ENCODE data around the gene TAOK3. TPM values are rescaled to one million over a fixed set of nuclear protein-coding genes. Genes with fewer than 3 reads are reported as not detected.
A peak's percentile ranks its signal among the peaks of the same experiment; 100 is the strongest.

Gene TAOK3
- total and polyA plus RNA-seq, 10 of the 15 experiments (the other 5 are each of a cell fraction or from before 2014, with no cell fraction given) = 41.3 to 131 (median 57.8) TPM

GRCh38 chr12:118312578-118312977 lies 60.1 kb downstream of the TAOK3 start (continued):
- TF ChIP-seq ATF2 (IDR thresholded peaks at IDR 0.05; ENCODE audit: low read length) = peak; percentile 37
- TF ChIP-seq NFIC (IDR thresholded peaks at IDR 0.05; ENCODE audit: low read depth, low read length) = peak; percentile 75
- no peak for TF ChIP-seq RB1 (IDR thresholded peaks at IDR 0.05; ENCODE audit: borderline replicate concordance)
- TF ChIP-seq DPF2 (IDR thresholded peaks at IDR 0.05) = 0 out of 2 replicates have a peak, but pooled peaks have one; percentile 70
- TF ChIP-seq ESRRA (IDR thresholded peaks at IDR 0.05; ENCODE audit: low read length) = no peak
- no peak for TF ChIP-seq JUND (IDR thresholded peaks at IDR 0.05; ENCODE audit: low read depth, low read length)
- no peak for TF ChIP-seq ZNF622 (IDR thresholded peaks at IDR 0.05)
- no peak for TF ChIP-seq TARDBP (IDR thresholded peaks at IDR 0.05; ENCODE audit: borderline replicate concordance)

DNA sequence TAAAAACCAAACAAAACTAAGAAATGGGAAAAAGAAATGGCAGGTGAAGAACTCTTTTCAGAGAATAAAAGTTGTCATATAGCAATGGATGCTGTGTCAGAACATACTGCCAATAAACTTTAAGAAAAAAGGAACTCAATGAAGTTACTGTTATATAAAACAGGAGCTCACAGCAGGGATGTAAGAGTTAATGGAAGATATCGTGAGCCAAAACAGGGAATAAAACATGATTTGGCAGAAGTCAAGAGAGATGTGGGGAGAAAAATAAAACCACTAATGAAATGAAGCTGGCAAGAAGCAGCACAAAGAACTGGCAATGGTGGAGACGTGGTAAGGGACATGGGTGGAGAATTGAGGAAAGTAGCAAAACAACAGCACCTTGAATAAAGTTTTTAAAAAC lies 61.0 kb downstream of the TAOK3 start:
- no peak for DNase-seq (ENCODE audit: low read depth, low spot score)
- Histone ChIP-seq H3K36me3 (ENCODE audit: control insufficient read depth in 2 of 2, insufficient read depth in 2 of 2, low read length in 1 of 2) (no peaks in the 10 kb centered on the region; a peak in 2 of 4 replicates), H3K4me3 (no peak overlapping the region), H3K4me2 (ENCODE audit: control insufficient read depth, insufficient read depth) (peak overlapping the region; percentile 9; the same call in 1 of the 2 replicates), H3K27me3 (replicated peaks in 1 of 2; ENCODE audit: control insufficient read depth in 2 of 2, insufficient read depth in 2 of 2, low read length in 1 of 2) (no peaks in the 10 kb centered on the region), H3K79me2 (ENCODE audit: control insufficient read depth, insufficient read depth, low read length) (peaks cover 66% of the 10 kb centered on the region), H4K20me1 (ENCODE audit: control insufficient read depth, insufficient read depth) (no peaks in the 10 kb centered on the region), H3K9ac (ENCODE audit: control insufficient read depth, insufficient read depth, low read length) (peak overlapping the region; percentile 4; the same call in 1 of the 2 replicates), H2AFZ (ENCODE audit: control insufficient read depth, low read depth, low read length) (no peak overlapping the region), H3K27ac (ENCODE audit: control insufficient read depth, insufficient read depth) (peak overlapping the region; percentile 82), H3K9me3 (replicated peaks; ENCODE audit: control insufficient read depth, insufficient read depth, low read length) (no peaks in the 10 kb centered on the region; the same call in 1 of the 3 replicates), H3K4me1 (ENCODE audit: control insufficient read depth, insufficient read depth, low read length) (peaks cover 41% of the 10 kb centered on the region)
- POLR2A ChIA-PET = interaction anchor here (0.8 to 1.7 kb wide), 11 partner anchors 8 to 128 kb away, joined by 3 to 13 read pairs (median 3); no protein-coding TSS in a partner anchor
- intact Hi-C loops (cut with micrococcal nuclease; ENCODE audit: unreplicated experiment) (no loop called here), in situ Hi-C loops (cut with MboI) (loop anchor here (5.0 kb wide), 1 partner anchor 46 kb away; no protein-coding TSS in a partner anchor)
- SMC1A ChIA-PET (ENCODE audit: uncharacterized antibody, unreplicated experiment) = interaction anchor here (0.8 to 8.1 kb wide), 20 partner anchors 8 to 128 kb away, joined by 3 to 96 read pairs (median 6); partner anchors contain the start of gene SUDS3
- no peak for FAIRE-seq
- ATAC-seq = no peak
- no TSS peak for BruUV-seq (replicated peaks)
- CTCF ChIA-PET = interaction anchor here (1.0 to 8.5 kb wide), 8 partner anchors 9 to 255 kb away, joined by 3 to 67 read pairs (median 17); partner anchors contain the start of gene SUDS3
- 74% methylated on average over 2 of the region's 2 CpGs for whole genome bisulfite sequencing (ENCODE audit: insufficient coverage, insufficient replicate concordance, low lambda C conversion rate, missing lambda C conversion rate)
- RAD21 ChIA-PET (ENCODE audit: unreplicated experiment) = interaction anchor here (1.1 to 3.7 kb wide), 9 partner anchors 10 to 107 kb away, joined by 3 to 54 read pairs (median 6); partner anchors contain the start of gene SUDS3
- TF ChIP-seq, protein P1, sequence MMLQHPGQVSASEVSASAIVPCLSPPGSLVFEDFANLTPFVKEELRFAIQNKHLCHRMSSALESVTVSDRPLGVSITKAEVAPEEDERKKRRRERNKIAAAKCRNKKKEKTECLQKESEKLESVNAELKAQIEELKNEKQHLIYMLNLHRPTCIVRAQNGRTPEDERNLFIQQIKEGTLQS (IDR thresholded peaks at IDR 0.05; ENCODE audit: borderline replicate concordance, extremely low read depth, low read depth, low read length) = no peak
- TF ChIP-seq SREBF1 (IDR thresholded peaks at IDR 0.05; ENCODE audit: low read length) (no peak), ZBTB40 (IDR thresholded peaks at IDR 0.05; ENCODE audit: borderline replicate concordance) (no peak), CHD2 (IDR thresholded peaks at IDR 0.05; ENCODE audit: borderline replicate concordance, low read depth, low read length) (no peak), EZH2 (IDR thresholded peaks at IDR 0.05; ENCODE audit: borderline replicate concordance, control insufficient read depth, low read depth, low read length) (no peak), EGR1 (IDR thresholded peaks at IDR 0.05; ENCODE audit: borderline replicate concordance in 1 of 2, low read depth in 2 of 2, low read length in 2 of 2) (no peak), SP1 (IDR thresholded peaks at IDR 0.05; ENCODE audit: low read depth, low read length) (no peak), SIX5 (IDR thresholded peaks at IDR 0.05; ENCODE audit: low read depth, low read length, severe bottlenecking) (no peak), RFX5 (IDR thresholded peaks at IDR 0.05; ENCODE audit: low read depth, low read length) (no peak), HCFC1 (IDR thresholded peaks at IDR 0.05; ENCODE audit: low read length) (no peak), TCF12 (IDR thresholded peaks at IDR 0.05; ENCODE audit: low read depth, low read length) (no peak)
